OCI-LY3 (cell line): Measurements from ENCODE around the gene VIPR2.

Source experiments
- CTCF ChIP-seq: fragments of 200-600, 300-600 bp; sonication (generic); IDR thresholded peaks from 2 replicates; pipeline ENCODE4 v1.5.1; 2014; ENCODE audit warnings: antibody characterized with exemption, low read length, low read depth
- EZH2phosphoT487 ChIP-seq: fragments of 200-600 bp; shearing (Covaris generic); IDR thresholded peaks from 2 replicates; pipeline ENCODE4 v1.6.1; 2018; ENCODE audit warnings: antibody characterized with exemption, mixed run types, low read depth

- no peak for TF ChIP-seq CTCF
- TF ChIP-seq EZH2phosphoT487 = no peak
Measured at GRCh38 chr7:159143780-159144757, 598 bp downstream of the VIPR2 start.
